ENCODE measurements around the gene RGSL1.

- no peak for TF ChIP-seq EZH2 (IDR thresholded peaks at IDR 0.05; ENCODE audit: borderline replicate concordance, low read depth, low read length, severe bottlenecking)
- TF ChIP-seq, protein P1, sequence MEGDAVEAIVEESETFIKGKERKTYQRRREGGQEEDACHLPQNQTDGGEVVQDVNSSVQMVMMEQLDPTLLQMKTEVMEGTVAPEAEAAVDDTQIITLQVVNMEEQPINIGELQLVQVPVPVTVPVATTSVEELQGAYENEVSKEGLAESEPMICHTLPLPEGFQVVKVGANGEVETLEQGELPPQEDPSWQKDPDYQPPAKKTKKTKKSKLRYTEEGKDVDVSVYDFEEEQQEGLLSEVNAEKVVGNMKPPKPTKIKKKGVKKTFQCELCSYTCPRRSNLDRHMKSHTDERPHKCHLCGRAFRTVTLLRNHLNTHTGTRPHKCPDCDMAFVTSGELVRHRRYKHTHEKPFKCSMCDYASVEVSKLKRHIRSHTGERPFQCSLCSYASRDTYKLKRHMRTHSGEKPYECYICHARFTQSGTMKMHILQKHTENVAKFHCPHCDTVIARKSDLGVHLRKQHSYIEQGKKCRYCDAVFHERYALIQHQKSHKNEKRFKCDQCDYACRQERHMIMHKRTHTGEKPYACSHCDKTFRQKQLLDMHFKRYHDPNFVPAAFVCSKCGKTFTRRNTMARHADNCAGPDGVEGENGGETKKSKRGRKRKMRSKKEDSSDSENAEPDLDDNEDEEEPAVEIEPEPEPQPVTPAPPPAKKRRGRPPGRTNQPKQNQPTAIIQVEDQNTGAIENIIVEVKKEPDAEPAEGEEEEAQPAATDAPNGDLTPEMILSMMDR (IDR thresholded peaks at IDR 0.05; ENCODE audit: borderline replicate concordance, extremely low read depth, low read length, poor library complexity, severe bottlenecking) = no peak
These were observed 137.9 kb downstream of the RGSL1 start for GRCh38 chr1:182587666-182588499.

All from DND-41 (cell line).